WTC11 (cell line): Measurements from ENCODE around the gene UPK3A.

Source experiments
- CBFB ChIP-seq: sonication (generic); formaldehyde crosslinking; IDR thresholded peaks from 2 replicates; pipeline ENCODE4 v1.8.1; 2022; ENCODE audit warnings: mild to moderate bottlenecking, low read depth, missing genetic modification reagents
- EMX1 ChIP-seq: fragments of 250-450 bp; sonication (Bioruptor Pico); IDR thresholded peaks from 2 replicates; pipeline ENCODE4 v1.8.0; 2021; ENCODE audit warnings: mild to moderate bottlenecking
- IRF1 ChIP-seq: sonication (generic); formaldehyde crosslinking; IDR thresholded peaks from 2 replicates; pipeline ENCODE4 v1.8.0; 2023; ENCODE audit warnings: missing genetic modification reagents
- IRF2 ChIP-seq: sonication (generic); formaldehyde crosslinking; IDR thresholded peaks from 2 replicates; pipeline ENCODE4 v1.8.0; 2022; ENCODE audit warnings: low read depth, missing genetic modification reagents, borderline replicate concordance
- KAT7 ChIP-seq: sonication (generic); formaldehyde crosslinking; IDR thresholded peaks from 2 replicates; pipeline ENCODE4 v1.8.1; 2023; ENCODE audit warnings: missing genetic modification reagents, mild to moderate bottlenecking, borderline replicate concordance
- NFYB ChIP-seq: sonication (generic); formaldehyde crosslinking; conservative IDR thresholded peaks from 2 replicates; pipeline ENCODE4 v1.8.0; 2022; ENCODE audit warnings: low read depth, missing genetic modification reagents
- NR1H2 ChIP-seq: sonication (generic); formaldehyde crosslinking; IDR thresholded peaks from 2 replicates; pipeline ENCODE4 v1.9.0; 2021; ENCODE audit warnings: mild to moderate bottlenecking, moderate library complexity, missing genetic modification reagents
- USF1 ChIP-seq: sonication (generic); formaldehyde crosslinking; IDR thresholded peaks from 2 replicates; pipeline ENCODE4 v1.8.0; 2022; ENCODE audit warnings: mild to moderate bottlenecking, missing genetic modification reagents
- ZNF138 ChIP-seq: sonication (generic); formaldehyde crosslinking; conservative IDR thresholded peaks from 2 replicates; pipeline ENCODE4 v1.8.1; 2022; ENCODE audit warnings: mild to moderate bottlenecking, moderate library complexity, missing genetic modification reagents
- TF ChIP-seq, protein P1 (sequence below): sonication (generic); formaldehyde crosslinking; IDR thresholded peaks from 2 replicates; pipeline ENCODE4 v1.8.1; 2022; ENCODE audit warnings: missing genetic modification reagents, borderline replicate concordance
- TF ChIP-seq, protein P2 (sequence below): fragments of 200-600 bp; IDR thresholded peaks from 2 replicates; pipeline ENCODE4 v1.8.0; 2022; ENCODE audit warnings: antibody characterized with exemption
- TF ChIP-seq, protein P3 (sequence below): sonication (generic); formaldehyde crosslinking; IDR thresholded peaks from 2 replicates; pipeline ENCODE4 v1.8.1; 2022; ENCODE audit warnings: mild to moderate bottlenecking, missing genetic modification reagents, moderate library complexity, borderline replicate concordance

DNA sequence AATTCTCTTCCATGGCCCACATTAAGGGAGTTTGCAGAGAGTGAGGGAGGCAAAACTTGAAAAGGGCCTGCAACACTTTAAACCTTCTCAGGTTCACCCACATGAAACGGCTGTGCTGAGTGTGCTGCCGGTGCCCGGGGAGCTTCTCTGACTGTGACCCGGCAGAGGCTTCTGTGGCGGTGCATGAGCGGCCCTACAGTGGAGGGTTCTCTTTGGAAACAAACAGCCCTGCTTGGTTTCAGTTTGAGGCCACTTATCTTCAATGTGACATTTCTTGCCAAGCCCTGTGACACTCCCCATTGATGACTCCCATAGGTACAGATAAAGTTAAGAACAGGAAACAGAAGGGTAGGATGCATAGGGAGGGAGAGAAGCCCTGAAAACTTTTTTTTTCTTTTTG, 56.7 kb downstream of the UPK3A start:
- TF ChIP-seq CBFB (no peak), NR1H2 (CRISPR knock-in tag) (no peak), KAT7 (CRISPR knock-in tag) (no peak), EMX1 (CRISPR knock-in tag) (no peak), IRF2 (CRISPR knock-in tag) (no peak), NFYB (CRISPR knock-in tag) (no peak), IRF1 (CRISPR knock-in tag) (no peak), USF1 (CRISPR knock-in tag) (no peak), ZNF138 (CRISPR knock-in tag) (no peak)
- TF ChIP-seq, protein P1, sequence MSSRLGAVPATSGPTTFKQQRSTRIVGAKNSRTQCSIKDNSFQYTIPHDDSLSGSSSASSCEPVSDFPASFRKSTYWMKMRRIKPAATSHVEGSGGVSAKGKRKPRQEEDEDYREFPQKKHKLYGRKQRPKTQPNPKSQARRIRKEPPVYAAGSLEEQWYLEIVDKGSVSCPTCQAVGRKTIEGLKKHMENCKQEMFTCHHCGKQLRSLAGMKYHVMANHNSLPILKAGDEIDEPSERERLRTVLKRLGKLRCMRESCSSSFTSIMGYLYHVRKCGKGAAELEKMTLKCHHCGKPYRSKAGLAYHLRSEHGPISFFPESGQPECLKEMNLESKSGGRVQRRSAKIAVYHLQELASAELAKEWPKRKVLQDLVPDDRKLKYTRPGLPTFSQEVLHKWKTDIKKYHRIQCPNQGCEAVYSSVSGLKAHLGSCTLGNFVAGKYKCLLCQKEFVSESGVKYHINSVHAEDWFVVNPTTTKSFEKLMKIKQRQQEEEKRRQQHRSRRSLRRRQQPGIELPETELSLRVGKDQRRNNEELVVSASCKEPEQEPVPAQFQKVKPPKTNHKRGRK (CRISPR knock-in tag) = no peak
- TF ChIP-seq, protein P2, sequence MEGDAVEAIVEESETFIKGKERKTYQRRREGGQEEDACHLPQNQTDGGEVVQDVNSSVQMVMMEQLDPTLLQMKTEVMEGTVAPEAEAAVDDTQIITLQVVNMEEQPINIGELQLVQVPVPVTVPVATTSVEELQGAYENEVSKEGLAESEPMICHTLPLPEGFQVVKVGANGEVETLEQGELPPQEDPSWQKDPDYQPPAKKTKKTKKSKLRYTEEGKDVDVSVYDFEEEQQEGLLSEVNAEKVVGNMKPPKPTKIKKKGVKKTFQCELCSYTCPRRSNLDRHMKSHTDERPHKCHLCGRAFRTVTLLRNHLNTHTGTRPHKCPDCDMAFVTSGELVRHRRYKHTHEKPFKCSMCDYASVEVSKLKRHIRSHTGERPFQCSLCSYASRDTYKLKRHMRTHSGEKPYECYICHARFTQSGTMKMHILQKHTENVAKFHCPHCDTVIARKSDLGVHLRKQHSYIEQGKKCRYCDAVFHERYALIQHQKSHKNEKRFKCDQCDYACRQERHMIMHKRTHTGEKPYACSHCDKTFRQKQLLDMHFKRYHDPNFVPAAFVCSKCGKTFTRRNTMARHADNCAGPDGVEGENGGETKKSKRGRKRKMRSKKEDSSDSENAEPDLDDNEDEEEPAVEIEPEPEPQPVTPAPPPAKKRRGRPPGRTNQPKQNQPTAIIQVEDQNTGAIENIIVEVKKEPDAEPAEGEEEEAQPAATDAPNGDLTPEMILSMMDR = no peak
- TF ChIP-seq, protein P3, sequence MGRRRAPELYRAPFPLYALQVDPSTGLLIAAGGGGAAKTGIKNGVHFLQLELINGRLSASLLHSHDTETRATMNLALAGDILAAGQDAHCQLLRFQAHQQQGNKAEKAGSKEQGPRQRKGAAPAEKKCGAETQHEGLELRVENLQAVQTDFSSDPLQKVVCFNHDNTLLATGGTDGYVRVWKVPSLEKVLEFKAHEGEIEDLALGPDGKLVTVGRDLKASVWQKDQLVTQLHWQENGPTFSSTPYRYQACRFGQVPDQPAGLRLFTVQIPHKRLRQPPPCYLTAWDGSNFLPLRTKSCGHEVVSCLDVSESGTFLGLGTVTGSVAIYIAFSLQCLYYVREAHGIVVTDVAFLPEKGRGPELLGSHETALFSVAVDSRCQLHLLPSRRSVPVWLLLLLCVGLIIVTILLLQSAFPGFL = no peak
